WTC11 (cell line): ENCODE measurements around the gene MYO15A. TPM values are rescaled to one million over a fixed set of nuclear protein-coding genes. Genes with fewer than 3 reads are reported as not detected.

Experiments
- ATAC-seq: fragments of 200-7000 bp; cut with Tn5 transposase; 2 replicates; pipeline ENCODE4 v1.10.0; 2021; ENCODE audit warnings: mild to moderate bottlenecking, moderate library complexity
- CTCF ChIA-PET: fragments of 300-600 bp; sonication (Branson Sonifier 250); formaldehyde crosslinking; loops from one replicate; lab custom pipeline; 2021; ENCODE audit warnings: antibody characterized with exemption; lab: Charles Lee
- POLR2A ChIA-PET: fragments of 350-600 bp; sonication (Branson Sonifier 250); formaldehyde crosslinking; loops from one replicate; lab custom pipeline; 2021; ENCODE audit warnings: antibody characterized with exemption; lab: Charles Lee
- DNase-seq: peaks from one replicate; pipeline ENCODE4 v3.0.0; 2021; ENCODE audit warnings: low spot score
- H3K27ac Mint-ChIP-seq: 2 replicates; pipeline ENCODE4 v1.8.0; 2021; ENCODE audit warnings: mixed read lengths
- H3K27me3 Mint-ChIP-seq: 2 replicates; pipeline ENCODE4 v1.8.0; 2021; ENCODE audit warnings: low read depth, mild to moderate bottlenecking, moderate library complexity, mixed read lengths
- H3K36me3 Mint-ChIP-seq: 2 replicates; pipeline ENCODE4 v1.8.0; 2021; ENCODE audit warnings: mixed read lengths
- H3K4me1 Mint-ChIP-seq: 2 replicates; pipeline ENCODE4 v1.8.0; 2022; ENCODE audit warnings: mixed read lengths
- H3K4me3 Mint-ChIP-seq: 2 replicates; pipeline ENCODE4 v1.8.0; 2021; ENCODE audit warnings: mild to moderate bottlenecking, moderate library complexity, mixed read lengths
- H3K9me3 Mint-ChIP-seq: 2 replicates; pipeline ENCODE4 v1.8.0; 2021; ENCODE audit warnings: mixed read lengths
- CREM ChIP-seq: sonication (generic); formaldehyde crosslinking; IDR thresholded peaks from 2 replicates; pipeline ENCODE4 v1.8.1; 2022; ENCODE audit warnings: mild to moderate bottlenecking, missing genetic modification reagents, moderate library complexity
- ELF4 ChIP-seq: sonication (generic); formaldehyde crosslinking; IDR thresholded peaks from 2 replicates; pipeline ENCODE4 v1.8.1; 2022; ENCODE audit warnings: low read depth, mild to moderate bottlenecking, moderate library complexity, missing genetic modification reagents
- EMX1 ChIP-seq: fragments of 250-450 bp; sonication (Bioruptor Pico); IDR thresholded peaks from 2 replicates; pipeline ENCODE4 v1.8.0; 2021; ENCODE audit warnings: mild to moderate bottlenecking
- IRF2 ChIP-seq: sonication (generic); formaldehyde crosslinking; IDR thresholded peaks from 2 replicates; pipeline ENCODE4 v1.8.0; 2022; ENCODE audit warnings: low read depth, missing genetic modification reagents, borderline replicate concordance
- NFATC4 ChIP-seq: fragments of 250-450 bp; sonication (Bioruptor Pico); IDR thresholded peaks from 2 replicates; pipeline ENCODE4 v1.9.0; 2021; ENCODE audit warnings: mild to moderate bottlenecking
- NR1H2 ChIP-seq: sonication (generic); formaldehyde crosslinking; IDR thresholded peaks from 2 replicates; pipeline ENCODE4 v1.9.0; 2021; ENCODE audit warnings: mild to moderate bottlenecking, moderate library complexity, missing genetic modification reagents
- PRRX2 ChIP-seq: fragments of 250-450 bp; sonication (Bioruptor Pico); IDR thresholded peaks from 2 replicates; pipeline ENCODE4 v1.8.0; 2021; ENCODE audit warnings: mild to moderate bottlenecking
- RORB ChIP-seq: fragments of 250-450 bp; sonication (Bioruptor Pico); IDR thresholded peaks from 2 replicates; pipeline ENCODE4 v1.9.0; 2021; ENCODE audit warnings: mild to moderate bottlenecking
- SMAD3 ChIP-seq: sonication (generic); formaldehyde crosslinking; IDR thresholded peaks from 2 replicates; pipeline ENCODE4 v1.8.0; 2022; ENCODE audit warnings: missing genetic modification reagents, mild to moderate bottlenecking, borderline replicate concordance
- SOX15 ChIP-seq: fragments of 250-450 bp; sonication (Bioruptor Pico); IDR thresholded peaks from 2 replicates; pipeline ENCODE4 v1.9.0; 2021; ENCODE audit warnings: mild to moderate bottlenecking
- ZNF263 ChIP-seq: sonication (generic); formaldehyde crosslinking; IDR thresholded peaks from 2 replicates; pipeline ENCODE4 v1.8.1; 2022; ENCODE audit warnings: low read depth, mild to moderate bottlenecking, moderate library complexity, missing genetic modification reagents
- ZNF423 ChIP-seq: fragments of 250-450 bp; sonication (Bioruptor Pico); IDR thresholded peaks from 2 replicates; pipeline ENCODE4 v2.1.2; 2022; ENCODE audit warnings: mild to moderate bottlenecking, moderate library complexity
- total RNA-seq: library from RNA; stranded (reverse); gene quantifications from 3 replicates; pipeline ENCODE4 v1.2.3, GENCODE V29; 2021
- TF ChIP-seq, protein P1 (sequence below): sonication (generic); formaldehyde crosslinking; IDR thresholded peaks from 2 replicates; pipeline ENCODE4 v1.8.0; 2022; ENCODE audit warnings: missing genetic modification reagents
- TF ChIP-seq, protein P2 (sequence below): fragments of 250-450 bp; sonication (Bioruptor Pico); IDR thresholded peaks from 2 replicates; pipeline ENCODE4 v1.9.0; 2021; ENCODE audit warnings: mild to moderate bottlenecking, borderline replicate concordance
- TF ChIP-seq, protein P3 (sequence below): sonication (generic); formaldehyde crosslinking; IDR thresholded peaks from 2 replicates; pipeline ENCODE4 v1.8.0; 2023; ENCODE audit warnings: missing genetic modification reagents, mild to moderate bottlenecking, borderline replicate concordance
- TF ChIP-seq, protein P4 (sequence below): sonication (generic); formaldehyde crosslinking; IDR thresholded peaks from 2 replicates; pipeline ENCODE4 v1.8.1; 2022; ENCODE audit warnings: mild to moderate bottlenecking, missing genetic modification reagents, moderate library complexity, borderline replicate concordance
- TF ChIP-seq, protein P5 (sequence below): sonication (generic); formaldehyde crosslinking; IDR thresholded peaks from 2 replicates; pipeline ENCODE4 v1.8.0; 2022; ENCODE audit warnings: mild to moderate bottlenecking, missing genetic modification reagents

The MYO15A gene
- total RNA-seq, 1 experiment from 2014 or later = 2.6 TPM

DNA sequence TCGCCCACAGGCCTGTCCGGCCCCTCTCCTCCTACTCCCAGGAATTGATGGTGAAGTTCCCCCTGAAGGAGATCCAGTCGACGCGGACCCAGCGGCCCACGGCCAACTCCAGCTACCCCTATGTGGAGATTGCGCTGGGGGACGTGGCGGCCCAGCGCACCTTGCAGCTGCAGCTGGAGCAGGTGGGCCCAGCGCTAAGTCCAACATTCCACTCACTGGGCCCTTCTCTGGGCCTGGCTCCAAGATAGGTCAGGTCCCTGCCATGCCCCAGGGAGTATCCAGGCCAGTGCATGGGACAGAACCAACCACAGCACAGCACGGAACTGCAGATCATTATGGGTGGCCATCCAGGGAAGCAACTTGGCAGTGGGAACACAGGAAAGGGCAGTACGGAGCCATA, 65.2 kb downstream of the MYO15A start (continued):
- TF ChIP-seq, protein P1, sequence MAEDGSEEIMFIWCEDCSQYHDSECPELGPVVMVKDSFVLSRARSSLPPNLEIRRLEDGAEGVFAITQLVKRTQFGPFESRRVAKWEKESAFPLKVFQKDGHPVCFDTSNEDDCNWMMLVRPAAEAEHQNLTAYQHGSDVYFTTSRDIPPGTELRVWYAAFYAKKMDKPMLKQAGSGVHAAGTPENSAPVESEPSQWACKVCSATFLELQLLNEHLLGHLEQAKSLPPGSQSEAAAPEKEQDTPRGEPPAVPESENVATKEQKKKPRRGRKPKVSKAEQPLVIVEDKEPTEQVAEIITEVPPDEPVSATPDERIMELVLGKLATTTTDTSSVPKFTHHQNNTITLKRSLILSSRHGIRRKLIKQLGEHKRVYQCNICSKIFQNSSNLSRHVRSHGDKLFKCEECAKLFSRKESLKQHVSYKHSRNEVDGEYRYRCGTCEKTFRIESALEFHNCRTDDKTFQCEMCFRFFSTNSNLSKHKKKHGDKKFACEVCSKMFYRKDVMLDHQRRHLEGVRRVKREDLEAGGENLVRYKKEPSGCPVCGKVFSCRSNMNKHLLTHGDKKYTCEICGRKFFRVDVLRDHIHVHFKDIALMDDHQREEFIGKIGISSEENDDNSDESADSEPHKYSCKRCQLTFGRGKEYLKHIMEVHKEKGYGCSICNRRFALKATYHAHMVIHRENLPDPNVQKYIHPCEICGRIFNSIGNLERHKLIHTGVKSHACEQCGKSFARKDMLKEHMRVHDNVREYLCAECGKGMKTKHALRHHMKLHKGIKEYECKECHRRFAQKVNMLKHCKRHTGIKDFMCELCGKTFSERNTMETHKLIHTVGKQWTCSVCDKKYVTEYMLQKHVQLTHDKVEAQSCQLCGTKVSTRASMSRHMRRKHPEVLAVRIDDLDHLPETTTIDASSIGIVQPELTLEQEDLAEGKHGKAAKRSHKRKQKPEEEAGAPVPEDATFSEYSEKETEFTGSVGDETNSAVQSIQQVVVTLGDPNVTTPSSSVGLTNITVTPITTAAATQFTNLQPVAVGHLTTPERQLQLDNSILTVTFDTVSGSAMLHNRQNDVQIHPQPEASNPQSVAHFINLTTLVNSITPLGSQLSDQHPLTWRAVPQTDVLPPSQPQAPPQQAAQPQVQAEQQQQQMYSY (CRISPR knock-in tag) = no peak
- TF ChIP-seq ZNF263 (CRISPR knock-in tag) (no peak), SOX15 (CRISPR knock-in tag) (no peak), ELF4 (CRISPR knock-in tag) (no peak), NFATC4 (CRISPR knock-in tag) (no peak), RORB (CRISPR knock-in tag) (no peak), ZNF423 (CRISPR knock-in tag) (no peak)
- TF ChIP-seq, protein P2, sequence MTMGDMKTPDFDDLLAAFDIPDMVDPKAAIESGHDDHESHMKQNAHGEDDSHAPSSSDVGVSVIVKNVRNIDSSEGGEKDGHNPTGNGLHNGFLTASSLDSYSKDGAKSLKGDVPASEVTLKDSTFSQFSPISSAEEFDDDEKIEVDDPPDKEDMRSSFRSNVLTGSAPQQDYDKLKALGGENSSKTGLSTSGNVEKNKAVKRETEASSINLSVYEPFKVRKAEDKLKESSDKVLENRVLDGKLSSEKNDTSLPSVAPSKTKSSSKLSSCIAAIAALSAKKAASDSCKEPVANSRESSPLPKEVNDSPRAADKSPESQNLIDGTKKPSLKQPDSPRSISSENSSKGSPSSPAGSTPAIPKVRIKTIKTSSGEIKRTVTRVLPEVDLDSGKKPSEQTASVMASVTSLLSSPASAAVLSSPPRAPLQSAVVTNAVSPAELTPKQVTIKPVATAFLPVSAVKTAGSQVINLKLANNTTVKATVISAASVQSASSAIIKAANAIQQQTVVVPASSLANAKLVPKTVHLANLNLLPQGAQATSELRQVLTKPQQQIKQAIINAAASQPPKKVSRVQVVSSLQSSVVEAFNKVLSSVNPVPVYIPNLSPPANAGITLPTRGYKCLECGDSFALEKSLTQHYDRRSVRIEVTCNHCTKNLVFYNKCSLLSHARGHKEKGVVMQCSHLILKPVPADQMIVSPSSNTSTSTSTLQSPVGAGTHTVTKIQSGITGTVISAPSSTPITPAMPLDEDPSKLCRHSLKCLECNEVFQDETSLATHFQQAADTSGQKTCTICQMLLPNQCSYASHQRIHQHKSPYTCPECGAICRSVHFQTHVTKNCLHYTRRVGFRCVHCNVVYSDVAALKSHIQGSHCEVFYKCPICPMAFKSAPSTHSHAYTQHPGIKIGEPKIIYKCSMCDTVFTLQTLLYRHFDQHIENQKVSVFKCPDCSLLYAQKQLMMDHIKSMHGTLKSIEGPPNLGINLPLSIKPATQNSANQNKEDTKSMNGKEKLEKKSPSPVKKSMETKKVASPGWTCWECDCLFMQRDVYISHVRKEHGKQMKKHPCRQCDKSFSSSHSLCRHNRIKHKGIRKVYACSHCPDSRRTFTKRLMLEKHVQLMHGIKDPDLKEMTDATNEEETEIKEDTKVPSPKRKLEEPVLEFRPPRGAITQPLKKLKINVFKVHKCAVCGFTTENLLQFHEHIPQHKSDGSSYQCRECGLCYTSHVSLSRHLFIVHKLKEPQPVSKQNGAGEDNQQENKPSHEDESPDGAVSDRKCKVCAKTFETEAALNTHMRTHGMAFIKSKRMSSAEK = no peak
- TF ChIP-seq, protein P3, sequence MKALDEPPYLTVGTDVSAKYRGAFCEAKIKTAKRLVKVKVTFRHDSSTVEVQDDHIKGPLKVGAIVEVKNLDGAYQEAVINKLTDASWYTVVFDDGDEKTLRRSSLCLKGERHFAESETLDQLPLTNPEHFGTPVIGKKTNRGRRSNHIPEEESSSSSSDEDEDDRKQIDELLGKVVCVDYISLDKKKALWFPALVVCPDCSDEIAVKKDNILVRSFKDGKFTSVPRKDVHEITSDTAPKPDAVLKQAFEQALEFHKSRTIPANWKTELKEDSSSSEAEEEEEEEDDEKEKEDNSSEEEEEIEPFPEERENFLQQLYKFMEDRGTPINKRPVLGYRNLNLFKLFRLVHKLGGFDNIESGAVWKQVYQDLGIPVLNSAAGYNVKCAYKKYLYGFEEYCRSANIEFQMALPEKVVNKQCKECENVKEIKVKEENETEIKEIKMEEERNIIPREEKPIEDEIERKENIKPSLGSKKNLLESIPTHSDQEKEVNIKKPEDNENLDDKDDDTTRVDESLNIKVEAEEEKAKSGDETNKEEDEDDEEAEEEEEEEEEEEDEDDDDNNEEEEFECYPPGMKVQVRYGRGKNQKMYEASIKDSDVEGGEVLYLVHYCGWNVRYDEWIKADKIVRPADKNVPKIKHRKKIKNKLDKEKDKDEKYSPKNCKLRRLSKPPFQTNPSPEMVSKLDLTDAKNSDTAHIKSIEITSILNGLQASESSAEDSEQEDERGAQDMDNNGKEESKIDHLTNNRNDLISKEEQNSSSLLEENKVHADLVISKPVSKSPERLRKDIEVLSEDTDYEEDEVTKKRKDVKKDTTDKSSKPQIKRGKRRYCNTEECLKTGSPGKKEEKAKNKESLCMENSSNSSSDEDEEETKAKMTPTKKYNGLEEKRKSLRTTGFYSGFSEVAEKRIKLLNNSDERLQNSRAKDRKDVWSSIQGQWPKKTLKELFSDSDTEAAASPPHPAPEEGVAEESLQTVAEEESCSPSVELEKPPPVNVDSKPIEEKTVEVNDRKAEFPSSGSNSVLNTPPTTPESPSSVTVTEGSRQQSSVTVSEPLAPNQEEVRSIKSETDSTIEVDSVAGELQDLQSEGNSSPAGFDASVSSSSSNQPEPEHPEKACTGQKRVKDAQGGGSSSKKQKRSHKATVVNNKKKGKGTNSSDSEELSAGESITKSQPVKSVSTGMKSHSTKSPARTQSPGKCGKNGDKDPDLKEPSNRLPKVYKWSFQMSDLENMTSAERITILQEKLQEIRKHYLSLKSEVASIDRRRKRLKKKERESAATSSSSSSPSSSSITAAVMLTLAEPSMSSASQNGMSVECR = no peak

DNA sequence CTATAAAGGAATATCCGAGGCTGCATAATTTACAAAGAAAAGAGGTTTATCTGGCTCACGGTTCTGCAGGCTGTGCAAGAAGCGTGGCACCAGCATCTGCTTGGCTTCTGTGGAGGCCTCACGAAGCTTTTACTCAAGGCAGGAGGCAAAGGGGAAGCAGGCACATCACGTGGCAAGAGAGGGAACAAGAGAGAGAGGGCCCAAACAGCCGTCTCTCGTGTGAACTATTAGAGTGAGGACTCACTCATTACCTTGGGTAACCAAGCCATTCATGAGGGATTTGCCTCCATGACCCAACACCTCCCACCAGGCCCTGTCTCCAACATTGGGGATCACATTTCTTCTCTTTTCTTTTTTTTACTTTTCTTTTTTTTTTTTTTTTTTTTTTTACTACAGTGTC, 67.6 kb downstream of the MYO15A start:
- Mint-ChIP-seq H3K36me3 (no peaks in the 10 kb centered on the region), H3K4me1 (peaks cover 7% of the 10 kb centered on the region; the same call in 1 of the 2 replicates), H3K9me3 (no peaks in the 10 kb centered on the region), H3K4me3 (no peak overlapping the region), H3K27ac (no peak overlapping the region), H3K27me3 (0 out of 2 replicates have a peak, but pooled peaks cover 3% of the 10 kb centered on the region)
- no peak for ATAC-seq
- CTCF ChIA-PET = no interaction called here
- TF ChIP-seq, protein P4, sequence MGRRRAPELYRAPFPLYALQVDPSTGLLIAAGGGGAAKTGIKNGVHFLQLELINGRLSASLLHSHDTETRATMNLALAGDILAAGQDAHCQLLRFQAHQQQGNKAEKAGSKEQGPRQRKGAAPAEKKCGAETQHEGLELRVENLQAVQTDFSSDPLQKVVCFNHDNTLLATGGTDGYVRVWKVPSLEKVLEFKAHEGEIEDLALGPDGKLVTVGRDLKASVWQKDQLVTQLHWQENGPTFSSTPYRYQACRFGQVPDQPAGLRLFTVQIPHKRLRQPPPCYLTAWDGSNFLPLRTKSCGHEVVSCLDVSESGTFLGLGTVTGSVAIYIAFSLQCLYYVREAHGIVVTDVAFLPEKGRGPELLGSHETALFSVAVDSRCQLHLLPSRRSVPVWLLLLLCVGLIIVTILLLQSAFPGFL (CRISPR knock-in tag) = no peak
- no peak for TF ChIP-seq CREM (CRISPR knock-in tag)
- no peak for TF ChIP-seq NR1H2 (CRISPR knock-in tag)
- no peak for TF ChIP-seq PRRX2
- TF ChIP-seq, protein P3 = no peak
- no peak for TF ChIP-seq IRF2 (CRISPR knock-in tag)
- TF ChIP-seq, protein P5, sequence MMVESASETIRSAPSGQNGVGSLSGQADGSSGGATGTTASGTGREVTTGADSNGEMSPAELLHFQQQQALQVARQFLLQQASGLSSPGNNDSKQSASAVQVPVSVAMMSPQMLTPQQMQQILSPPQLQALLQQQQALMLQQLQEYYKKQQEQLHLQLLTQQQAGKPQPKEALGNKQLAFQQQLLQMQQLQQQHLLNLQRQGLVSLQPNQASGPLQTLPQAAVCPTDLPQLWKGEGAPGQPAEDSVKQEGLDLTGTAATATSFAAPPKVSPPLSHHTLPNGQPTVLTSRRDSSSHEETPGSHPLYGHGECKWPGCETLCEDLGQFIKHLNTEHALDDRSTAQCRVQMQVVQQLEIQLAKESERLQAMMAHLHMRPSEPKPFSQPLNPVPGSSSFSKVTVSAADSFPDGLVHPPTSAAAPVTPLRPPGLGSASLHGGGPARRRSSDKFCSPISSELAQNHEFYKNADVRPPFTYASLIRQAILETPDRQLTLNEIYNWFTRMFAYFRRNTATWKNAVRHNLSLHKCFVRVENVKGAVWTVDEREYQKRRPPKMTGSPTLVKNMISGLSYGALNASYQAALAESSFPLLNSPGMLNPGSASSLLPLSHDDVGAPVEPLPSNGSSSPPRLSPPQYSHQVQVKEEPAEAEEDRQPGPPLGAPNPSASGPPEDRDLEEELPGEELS (CRISPR knock-in tag) = no peak
- no peak for TF ChIP-seq SMAD3
- no peak for TF ChIP-seq EMX1
- POLR2A ChIA-PET = no interaction called here
- no peak for DNase-seq
